Astrocyte of the cerebellum (primary cell): Measurements from ENCODE around the gene SNX8.

Source experiments
- DNase-seq: peaks from one replicate; pipeline ENCODE4 v3.0.0-alpha.2; 2011; ENCODE audit warnings: low read depth
- H3K4me3 ChIP-seq: 2 replicates; pipeline ENCODE4 v1.5.1; 2011; ENCODE audit warnings: mild to moderate bottlenecking, low read depth, low read length, moderate library complexity
- in situ Hi-C: cut with HindIII; loops from 2 replicates; pipeline ENCODE4 v1.10.0; 2017; ENCODE audit warnings: low sequenced_read_pairs
- TF ChIP-seq, protein P1 (sequence below): IDR thresholded peaks from 2 replicates; pipeline ENCODE4 v1.5.1; 2012; ENCODE audit warnings: low read length, low read depth, moderate library complexity, mild to moderate bottlenecking; ENCODE audit errors: missing control alignments

Gene SNX8

DNA sequence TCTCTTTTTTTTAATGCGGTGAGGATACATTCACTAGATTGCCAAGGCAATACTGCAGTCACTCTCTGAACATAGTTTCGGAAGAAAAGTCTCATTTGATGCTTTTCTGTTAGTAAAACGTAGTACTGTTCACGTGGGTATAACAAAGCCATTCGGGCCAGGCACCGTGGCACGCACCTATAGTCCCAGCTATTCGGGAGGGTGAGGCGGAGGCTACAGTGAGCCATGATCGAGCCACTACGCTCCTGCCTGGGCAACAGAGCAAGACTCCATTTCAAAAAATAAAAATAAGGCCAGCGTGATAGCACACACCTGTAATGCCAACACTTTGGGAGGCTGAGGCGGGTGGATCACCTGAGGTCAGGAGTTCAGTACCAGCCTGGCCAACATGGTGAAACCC lies 24.6 kb downstream of the SNX8 start:
- TF ChIP-seq, protein P1, sequence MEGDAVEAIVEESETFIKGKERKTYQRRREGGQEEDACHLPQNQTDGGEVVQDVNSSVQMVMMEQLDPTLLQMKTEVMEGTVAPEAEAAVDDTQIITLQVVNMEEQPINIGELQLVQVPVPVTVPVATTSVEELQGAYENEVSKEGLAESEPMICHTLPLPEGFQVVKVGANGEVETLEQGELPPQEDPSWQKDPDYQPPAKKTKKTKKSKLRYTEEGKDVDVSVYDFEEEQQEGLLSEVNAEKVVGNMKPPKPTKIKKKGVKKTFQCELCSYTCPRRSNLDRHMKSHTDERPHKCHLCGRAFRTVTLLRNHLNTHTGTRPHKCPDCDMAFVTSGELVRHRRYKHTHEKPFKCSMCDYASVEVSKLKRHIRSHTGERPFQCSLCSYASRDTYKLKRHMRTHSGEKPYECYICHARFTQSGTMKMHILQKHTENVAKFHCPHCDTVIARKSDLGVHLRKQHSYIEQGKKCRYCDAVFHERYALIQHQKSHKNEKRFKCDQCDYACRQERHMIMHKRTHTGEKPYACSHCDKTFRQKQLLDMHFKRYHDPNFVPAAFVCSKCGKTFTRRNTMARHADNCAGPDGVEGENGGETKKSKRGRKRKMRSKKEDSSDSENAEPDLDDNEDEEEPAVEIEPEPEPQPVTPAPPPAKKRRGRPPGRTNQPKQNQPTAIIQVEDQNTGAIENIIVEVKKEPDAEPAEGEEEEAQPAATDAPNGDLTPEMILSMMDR, result no peak
- DNase-seq, result no peak
- H3K4me3 ChIP-seq, result no peak overlapping the region
- in situ Hi-C loops, result no loop called here

DNA sequence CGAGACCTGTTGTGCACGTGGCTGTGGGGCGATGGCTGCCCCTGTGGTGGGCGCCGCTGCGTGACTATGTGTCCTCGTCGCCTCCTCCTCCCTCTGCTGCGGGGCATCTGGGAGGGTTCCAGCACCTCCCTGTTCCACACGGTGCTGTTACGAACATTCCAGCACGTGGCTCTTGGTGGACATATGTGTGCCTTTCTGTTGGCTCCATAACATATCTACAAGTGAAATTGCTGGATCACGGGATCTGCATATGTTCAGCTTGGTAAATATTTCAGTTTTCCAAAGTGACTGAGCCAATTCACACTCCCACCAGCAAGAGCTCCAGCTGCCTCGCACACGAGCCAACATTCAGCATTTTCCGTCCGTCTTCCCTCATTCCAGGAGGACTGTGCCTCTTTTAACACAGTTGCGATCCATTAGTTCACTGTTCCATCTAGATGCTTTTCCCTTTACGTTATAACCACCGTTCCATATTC lies 25.1 kb downstream of the SNX8 start:
- DNase-seq, result no peak
- in situ Hi-C loops, result no loop called here
- H3K4me3 ChIP-seq, result no peak overlapping the region
- TF ChIP-seq, protein P1, result no peak

DNA sequence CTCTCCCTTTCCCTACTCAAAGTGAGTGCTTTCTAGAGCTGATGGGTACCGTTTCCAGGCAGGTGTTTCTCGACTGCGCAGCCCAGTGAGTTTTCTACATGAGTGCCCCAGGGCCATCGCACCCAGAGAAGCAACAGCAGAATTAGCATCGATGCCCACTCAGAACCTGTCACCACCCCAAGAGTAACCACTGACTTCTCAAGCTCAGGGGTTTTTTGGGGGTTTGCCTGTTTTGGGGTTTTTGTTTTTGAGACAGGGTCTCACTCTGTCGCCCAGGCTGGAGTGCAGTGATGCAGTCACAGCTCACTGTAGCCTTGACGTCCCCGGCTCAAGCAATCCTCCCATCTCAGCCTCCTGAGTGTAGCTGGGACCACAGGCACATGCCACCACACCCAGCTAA lies 25.7 kb downstream of the SNX8 start:
- in situ Hi-C loops, result no loop called here
- DNase-seq, result no peak
- H3K4me3 ChIP-seq, result no peak overlapping the region
- TF ChIP-seq, protein P1, result no peak

DNA sequence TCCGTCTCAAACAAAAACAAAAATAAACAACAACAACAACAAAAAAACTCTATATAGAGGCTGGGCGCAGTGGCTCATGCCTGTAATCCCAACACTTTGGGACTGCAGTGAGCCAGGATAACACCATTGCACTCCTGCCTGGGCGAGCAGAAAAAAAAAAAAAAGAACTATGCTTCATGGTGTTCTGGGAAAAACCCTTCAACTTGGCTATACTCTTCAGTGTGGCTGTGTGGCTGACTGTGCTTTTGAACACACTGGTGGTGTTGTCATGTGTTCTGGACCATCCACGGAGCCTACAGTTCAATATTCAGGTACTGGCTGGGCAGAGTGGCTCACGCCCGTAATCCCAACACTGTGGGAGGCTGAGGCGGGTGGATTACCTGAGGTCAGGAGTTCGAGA lies 26.5 kb downstream of the SNX8 start:
- TF ChIP-seq, protein P1, result no peak
- in situ Hi-C loops, result no loop called here
- no peak overlapping the region for H3K4me3 ChIP-seq
- no peak for DNase-seq

DNA sequence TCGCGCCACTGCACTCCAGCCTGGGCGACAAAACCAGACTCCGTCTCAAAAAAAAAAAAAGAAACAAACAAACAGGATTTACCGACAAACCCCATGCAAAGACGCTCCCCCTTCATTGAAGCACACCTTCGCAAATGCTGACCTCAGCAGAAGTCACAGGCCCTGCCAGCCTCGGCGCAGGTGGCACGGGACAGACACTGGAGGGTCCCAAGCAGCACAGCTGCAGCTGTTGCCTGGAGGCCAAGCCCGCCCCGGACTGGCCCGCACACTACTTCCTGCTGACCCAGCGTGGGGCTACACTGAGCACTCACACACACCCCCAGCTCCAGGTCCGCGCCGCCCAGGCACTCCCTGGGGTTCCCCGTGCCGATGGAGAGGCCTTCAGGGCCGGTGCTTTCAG lies 31.2 kb downstream of the SNX8 start:
- in situ Hi-C loops, result no loop called here
- TF ChIP-seq, protein P1, result no peak

DNA sequence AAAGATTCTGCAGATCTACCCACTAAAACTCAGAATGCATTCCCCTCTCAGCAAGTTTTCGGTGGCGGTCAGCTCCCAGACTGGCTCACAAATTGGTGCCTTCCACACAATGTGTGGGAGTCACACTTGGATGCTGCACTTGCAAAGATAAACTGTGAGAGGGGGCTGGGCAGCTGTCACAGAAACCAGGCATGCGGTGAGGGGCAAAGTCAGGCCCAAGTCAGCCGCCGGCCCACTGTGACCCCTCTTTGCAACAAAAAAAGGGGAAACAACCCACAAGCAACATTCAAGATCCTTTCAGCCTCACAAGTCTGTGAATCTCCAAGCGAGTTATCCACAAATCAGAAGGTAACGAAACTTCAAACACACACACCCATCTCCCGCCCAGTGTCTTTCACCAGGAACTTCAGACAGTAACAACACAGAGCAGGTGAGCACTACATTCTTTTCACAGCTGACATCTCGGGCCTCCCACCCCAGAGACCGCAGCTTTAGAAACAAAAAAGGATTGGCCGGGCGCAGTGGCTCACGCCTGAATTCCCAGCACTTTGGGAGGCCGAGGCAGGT lies 32.0 kb downstream of the SNX8 start:
- TF ChIP-seq, protein P1, result no peak
- in situ Hi-C loops, result no loop called here
- no peak overlapping the region for H3K4me3 ChIP-seq
- no peak for DNase-seq

More for the DNA sequence above, 31.2 kb downstream of the SNX8 start:
- H3K4me3 ChIP-seq, result no peak overlapping the region
- DNase-seq, result no peak
